ENCODE data around the gene ADGRF4.

Gene ADGRF4

DNA sequence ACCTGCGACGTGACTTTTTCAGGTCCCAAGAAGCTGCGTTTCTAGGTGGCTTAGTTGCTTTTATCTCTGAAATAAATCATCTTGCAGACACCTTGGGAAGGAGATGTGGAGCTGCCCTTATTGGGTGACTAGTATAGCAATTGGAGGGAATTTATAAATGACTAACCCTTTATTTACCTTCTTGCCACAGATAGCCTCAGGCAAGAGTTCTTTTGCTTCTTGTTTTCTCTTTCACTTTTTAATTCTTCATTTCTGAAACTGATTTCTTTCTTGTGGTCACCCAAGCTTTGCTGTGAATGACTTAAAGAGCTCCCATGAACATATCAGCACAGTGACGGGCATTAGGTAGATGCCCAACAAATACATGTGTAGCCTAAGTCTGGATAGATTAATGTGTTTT lies 3.0 kb downstream of the ADGRF4 start:
- no peak overlapping the region for H2AFZ ChIP-seq (ENCODE audit: low read length)
- no peak overlapping the region for H3K27ac ChIP-seq (ENCODE audit: low read depth, low read length, poor library complexity, severe bottlenecking)
- no peaks in the 10 kb centered on the region for H3K79me2 ChIP-seq (ENCODE audit: insufficient read depth, low read length)
- H3K4me3 ChIP-seq (ENCODE audit: low read depth, low read length, poor library complexity, severe bottlenecking) = no peak overlapping the region
- H3K4me2 ChIP-seq (ENCODE audit: low read length) = no peak overlapping the region
- H3K4me1 ChIP-seq (ENCODE audit: insufficient read depth, low read length, severe bottlenecking) = no peaks in the 10 kb centered on the region
- no peaks in the 10 kb centered on the region for H3K27me3 ChIP-seq (ENCODE audit: insufficient read depth, low read length)
- no peaks in the 10 kb centered on the region for H3K9me2 ChIP-seq (ENCODE audit: low read depth, low read length)
- TF ChIP-seq EZH2 (IDR thresholded peaks at IDR 0.05; ENCODE audit: borderline replicate concordance, low read length) = no peak
- TF ChIP-seq, protein P1, sequence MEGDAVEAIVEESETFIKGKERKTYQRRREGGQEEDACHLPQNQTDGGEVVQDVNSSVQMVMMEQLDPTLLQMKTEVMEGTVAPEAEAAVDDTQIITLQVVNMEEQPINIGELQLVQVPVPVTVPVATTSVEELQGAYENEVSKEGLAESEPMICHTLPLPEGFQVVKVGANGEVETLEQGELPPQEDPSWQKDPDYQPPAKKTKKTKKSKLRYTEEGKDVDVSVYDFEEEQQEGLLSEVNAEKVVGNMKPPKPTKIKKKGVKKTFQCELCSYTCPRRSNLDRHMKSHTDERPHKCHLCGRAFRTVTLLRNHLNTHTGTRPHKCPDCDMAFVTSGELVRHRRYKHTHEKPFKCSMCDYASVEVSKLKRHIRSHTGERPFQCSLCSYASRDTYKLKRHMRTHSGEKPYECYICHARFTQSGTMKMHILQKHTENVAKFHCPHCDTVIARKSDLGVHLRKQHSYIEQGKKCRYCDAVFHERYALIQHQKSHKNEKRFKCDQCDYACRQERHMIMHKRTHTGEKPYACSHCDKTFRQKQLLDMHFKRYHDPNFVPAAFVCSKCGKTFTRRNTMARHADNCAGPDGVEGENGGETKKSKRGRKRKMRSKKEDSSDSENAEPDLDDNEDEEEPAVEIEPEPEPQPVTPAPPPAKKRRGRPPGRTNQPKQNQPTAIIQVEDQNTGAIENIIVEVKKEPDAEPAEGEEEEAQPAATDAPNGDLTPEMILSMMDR (IDR thresholded peaks at IDR 0.05; ENCODE audit: low read length) = no peak
- H3K9me3 ChIP-seq (ENCODE audit: low read length) = no peaks in the 10 kb centered on the region
- H3K9ac ChIP-seq (ENCODE audit: low read length) = no peak overlapping the region
- no peaks in the 10 kb centered on the region for H3K36me3 ChIP-seq (ENCODE audit: insufficient read depth, low read length)
- H3F3A ChIP-seq (ENCODE audit: insufficient read depth, low read length) = no peaks in the 10 kb centered on the region
- no peaks in the 10 kb centered on the region for H4K20me1 ChIP-seq (ENCODE audit: insufficient read depth, low read length)

DNA sequence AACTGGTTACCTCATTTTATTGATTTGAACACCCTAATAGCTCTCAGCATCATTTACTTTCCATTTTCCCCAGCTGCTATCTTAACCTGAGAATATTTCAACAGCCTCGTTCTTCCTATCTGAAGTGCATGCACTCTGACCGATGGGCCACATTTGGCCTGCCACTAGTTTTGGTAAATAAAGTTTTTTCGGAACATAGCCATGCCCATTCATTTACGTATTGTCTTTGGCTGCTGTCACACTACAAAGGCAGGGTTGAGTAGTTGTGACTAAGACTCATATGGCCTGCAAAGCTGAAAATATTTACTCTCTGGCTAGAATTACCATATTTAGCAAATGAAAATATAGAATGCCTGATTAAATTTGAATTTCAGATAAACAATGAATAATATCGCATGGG lies 10.8 kb downstream of the ADGRF4 start:
- Histone ChIP-seq H3K9me2 (ENCODE audit: low read depth, low read length) (no peaks in the 10 kb centered on the region), H4K20me1 (ENCODE audit: insufficient read depth, low read length) (no peaks in the 10 kb centered on the region), H3K9ac (ENCODE audit: low read length) (no peak overlapping the region), H3K79me2 (ENCODE audit: insufficient read depth, low read length) (no peaks in the 10 kb centered on the region), H3F3A (ENCODE audit: insufficient read depth, low read length) (no peaks in the 10 kb centered on the region), H3K27ac (ENCODE audit: low read depth, low read length, poor library complexity, severe bottlenecking) (no peak overlapping the region), H3K4me2 (ENCODE audit: low read length) (no peak overlapping the region), H2AFZ (ENCODE audit: low read length) (no peak overlapping the region), H3K36me3 (ENCODE audit: insufficient read depth, low read length) (no peaks in the 10 kb centered on the region), H3K27me3 (ENCODE audit: insufficient read depth, low read length) (no peaks in the 10 kb centered on the region), H3K9me3 (ENCODE audit: low read length) (no peaks in the 10 kb centered on the region), H3K4me3 (ENCODE audit: low read depth, low read length, poor library complexity, severe bottlenecking) (no peak overlapping the region), H3K4me1 (ENCODE audit: insufficient read depth, low read length, severe bottlenecking) (no peaks in the 10 kb centered on the region)
- TF ChIP-seq EZH2 (IDR thresholded peaks at IDR 0.05; ENCODE audit: borderline replicate concordance, low read length) = no peak
- TF ChIP-seq, protein P1 (IDR thresholded peaks at IDR 0.05; ENCODE audit: low read length) = no peak

DNA sequence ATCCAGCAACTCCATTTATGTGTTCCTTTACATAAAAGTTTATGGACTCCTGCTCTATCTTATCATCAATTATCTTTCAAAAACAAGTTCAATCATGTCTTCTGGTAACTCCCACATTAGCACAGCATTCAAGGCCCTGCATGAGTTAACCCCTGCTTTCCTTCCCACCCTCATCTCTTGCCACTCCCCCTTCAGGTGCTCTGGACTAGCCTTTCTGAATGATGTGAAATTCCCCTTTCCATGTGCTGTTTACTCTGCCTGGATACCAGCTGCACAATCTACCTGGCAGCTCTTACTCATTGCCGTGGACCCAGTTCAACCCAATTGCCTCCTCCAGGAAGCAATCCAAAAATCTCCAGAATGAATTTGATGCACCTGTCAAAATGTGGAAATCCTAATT lies 11.9 kb downstream of the ADGRF4 start:
- Histone ChIP-seq H3K9ac (ENCODE audit: low read length) (no peak overlapping the region), H3F3A (ENCODE audit: insufficient read depth, low read length) (no peaks in the 10 kb centered on the region), H2AFZ (ENCODE audit: low read length) (no peak overlapping the region), H3K27ac (ENCODE audit: low read depth, low read length, poor library complexity, severe bottlenecking) (no peak overlapping the region), H4K20me1 (ENCODE audit: insufficient read depth, low read length) (no peaks in the 10 kb centered on the region), H3K4me3 (ENCODE audit: low read depth, low read length, poor library complexity, severe bottlenecking) (no peak overlapping the region), H3K9me3 (ENCODE audit: low read length) (no peaks in the 10 kb centered on the region), H3K4me2 (ENCODE audit: low read length) (no peak overlapping the region), H3K9me2 (ENCODE audit: low read depth, low read length) (no peaks in the 10 kb centered on the region), H3K27me3 (ENCODE audit: insufficient read depth, low read length) (no peaks in the 10 kb centered on the region), H3K79me2 (ENCODE audit: insufficient read depth, low read length) (no peaks in the 10 kb centered on the region), H3K36me3 (ENCODE audit: insufficient read depth, low read length) (no peaks in the 10 kb centered on the region), H3K4me1 (ENCODE audit: insufficient read depth, low read length, severe bottlenecking) (no peaks in the 10 kb centered on the region)
- TF ChIP-seq, protein P1 (IDR thresholded peaks at IDR 0.05; ENCODE audit: low read length) = no peak
- TF ChIP-seq EZH2 (IDR thresholded peaks at IDR 0.05; ENCODE audit: borderline replicate concordance, low read length) = no peak

Data from OCI-LY1 (cell line).